Mesothelial cell of epicardium (in vitro differentiated cells): ENCODE results near the gene PCDH8. TPM values are rescaled to one million over a fixed set of nuclear protein-coding genes. Genes with fewer than 3 reads are reported as not detected.

ENCODE experiments used
- DNase-seq, 2 experiments: peaks; one replicate each; pipeline ENCODE4 v3.0.0; 2021; ENCODE audit warnings: low spot score in 2 of 2; ENCODE audit not compliant: unreplicated experiment in 2 of 2
- H3K27ac Mint-ChIP-seq: 2 replicates; pipeline ENCODE4 v1.8.0; 2021; ENCODE audit warnings: mixed read lengths
- H3K27me3 Mint-ChIP-seq: 2 replicates; pipeline ENCODE4 v1.8.0; 2021; ENCODE audit warnings: low read depth, mixed read lengths
- H3K36me3 Mint-ChIP-seq: 2 replicates; pipeline ENCODE4 v1.8.0; 2021; ENCODE audit warnings: mixed read lengths
- H3K4me1 Mint-ChIP-seq: 2 replicates; pipeline ENCODE4 v1.8.0; 2021; ENCODE audit warnings: mixed read lengths
- H3K4me3 Mint-ChIP-seq: 2 replicates; pipeline ENCODE4 v1.8.0; 2021; ENCODE audit warnings: mild to moderate bottlenecking, moderate library complexity, mixed read lengths
- H3K9me3 Mint-ChIP-seq: 2 replicates; pipeline ENCODE4 v1.8.0; 2021; ENCODE audit warnings: mixed read lengths
- CTCF ChIP-seq: fragments of 200-600 bp; sonication (generic); IDR thresholded peaks from one replicate; pipeline ENCODE4 v1.5.0; 2021; ENCODE audit warnings: antibody characterized with exemption; ENCODE audit not compliant: unreplicated experiment
- total RNA-seq: library from RNA; stranded (reverse); gene quantifications from 3 replicates; pipeline ENCODE4 v1.2.1, GENCODE V29; 2021

The PCDH8 gene
- total RNA-seq, 1 donor from 2014 or later, result 0.25 TPM

GRCh38 chr13:52840066-52840465 lies 8.4 kb downstream of the PCDH8 start:
- Mint-ChIP-seq H3K4me1 (no peaks in the 10 kb centered on the region), H3K27ac (no peak overlapping the region), H3K36me3 (no peaks in the 10 kb centered on the region), H3K27me3 (peaks cover 85% of the 10 kb centered on the region), H3K4me3 (no peak overlapping the region), H3K9me3 (no peaks in the 10 kb centered on the region)
- no peak for TF ChIP-seq CTCF
- no peak for DNase-seq

DNA sequence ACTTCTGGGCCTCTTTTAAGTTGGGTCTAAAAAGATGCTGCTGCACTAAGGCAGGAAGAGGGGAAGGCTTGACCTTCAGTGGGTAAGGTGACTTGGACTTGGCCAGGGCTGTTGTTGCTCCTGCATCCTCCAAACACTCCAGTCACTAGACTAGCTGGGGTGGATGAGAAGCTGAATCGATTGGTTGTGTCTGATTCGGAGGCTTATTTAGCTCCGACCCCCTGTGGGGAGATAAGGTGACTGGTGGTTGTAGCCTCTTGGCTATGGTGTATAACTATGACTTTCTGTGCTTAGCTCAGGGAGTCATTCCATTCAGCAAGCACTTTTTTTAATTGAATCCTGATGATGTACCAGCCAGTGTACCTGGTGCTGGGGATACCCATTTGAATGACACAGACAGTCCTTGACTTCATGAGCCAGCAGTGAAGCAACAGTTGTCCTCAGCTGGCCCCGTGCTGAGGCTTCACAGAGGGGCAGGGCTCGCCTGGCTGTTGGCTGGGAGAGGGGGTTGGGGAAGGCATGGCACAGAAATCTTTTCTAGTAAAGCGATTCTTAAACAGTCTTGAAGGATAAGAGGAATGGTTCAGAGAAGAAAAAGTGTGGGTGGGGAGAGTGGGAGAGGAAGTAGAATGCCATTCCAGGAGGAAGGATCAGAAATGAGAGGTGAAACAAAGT lies 9.9 kb downstream of the PCDH8 start:
- H3K27me3 Mint-ChIP-seq, result peaks cover 79% of the 10 kb centered on the region

GRCh38 chr13:52837850-52838249 lies 10.6 kb downstream of the PCDH8 start:
- Mint-ChIP-seq H3K9me3 (no peaks in the 10 kb centered on the region), H3K4me1 (no peaks in the 10 kb centered on the region), H3K36me3 (no peaks in the 10 kb centered on the region), H3K4me3 (no peak overlapping the region), H3K27ac (no peak overlapping the region), H3K27me3 (peaks cover 72% of the 10 kb centered on the region)
- DNase-seq, result no peak
- no peak for TF ChIP-seq CTCF

More for the DNA sequence above, 9.9 kb downstream of the PCDH8 start:
- DNase-seq, result no peak
- Mint-ChIP-seq H3K4me3 (no peak overlapping the region), H3K36me3 (no peaks in the 10 kb centered on the region), H3K27ac (no peak overlapping the region), H3K9me3 (no peaks in the 10 kb centered on the region), H3K4me1 (no peaks in the 10 kb centered on the region)
- no peak for TF ChIP-seq CTCF

DNA sequence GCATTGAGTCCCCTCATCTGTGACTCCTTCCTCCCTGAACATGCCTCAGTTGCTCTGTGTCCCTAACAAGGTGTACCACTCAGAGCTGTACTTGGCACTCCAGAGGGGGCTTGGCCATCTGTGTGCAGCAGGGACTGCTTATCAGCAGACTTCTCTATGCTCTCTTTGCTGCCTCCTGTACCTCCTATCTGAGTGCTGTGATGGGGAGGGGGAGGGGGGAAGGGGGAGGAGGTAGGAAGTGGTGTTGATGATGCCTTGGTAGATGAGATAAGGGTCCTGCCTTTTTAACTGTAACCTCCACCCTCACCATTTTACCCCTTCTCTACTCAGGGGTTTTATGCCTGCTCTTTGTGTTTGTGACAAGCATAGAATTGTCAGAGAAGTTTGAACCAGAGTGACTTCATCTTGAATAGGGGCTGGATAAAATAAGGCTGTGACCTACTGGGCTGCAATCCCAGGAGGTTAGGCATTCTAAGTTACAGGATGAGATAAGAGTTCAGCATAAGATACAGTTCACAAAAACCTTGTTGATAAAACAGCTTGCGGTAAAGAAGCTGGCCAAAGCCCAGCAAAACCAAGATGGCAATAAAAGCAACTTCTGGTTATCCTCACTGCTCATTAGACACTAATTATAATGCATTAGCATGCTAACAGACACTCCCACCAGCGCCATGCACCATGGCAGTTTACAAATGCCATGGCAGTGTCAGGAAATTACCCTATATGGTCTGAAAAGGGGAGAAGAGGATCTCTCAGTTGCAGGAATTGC lies 13.2 kb downstream of the PCDH8 start:
- H3K27me3 Mint-ChIP-seq, result peaks cover 49% of the 10 kb centered on the region
- H3K27ac Mint-ChIP-seq, result no peak overlapping the region
- no peak for DNase-seq
- H3K9me3 Mint-ChIP-seq, result no peaks in the 10 kb centered on the region
- H3K4me3 Mint-ChIP-seq, result no peak overlapping the region
- no peaks in the 10 kb centered on the region for H3K36me3 Mint-ChIP-seq
- TF ChIP-seq CTCF, result no peak
- H3K4me1 Mint-ChIP-seq, result no peaks in the 10 kb centered on the region

DNA sequence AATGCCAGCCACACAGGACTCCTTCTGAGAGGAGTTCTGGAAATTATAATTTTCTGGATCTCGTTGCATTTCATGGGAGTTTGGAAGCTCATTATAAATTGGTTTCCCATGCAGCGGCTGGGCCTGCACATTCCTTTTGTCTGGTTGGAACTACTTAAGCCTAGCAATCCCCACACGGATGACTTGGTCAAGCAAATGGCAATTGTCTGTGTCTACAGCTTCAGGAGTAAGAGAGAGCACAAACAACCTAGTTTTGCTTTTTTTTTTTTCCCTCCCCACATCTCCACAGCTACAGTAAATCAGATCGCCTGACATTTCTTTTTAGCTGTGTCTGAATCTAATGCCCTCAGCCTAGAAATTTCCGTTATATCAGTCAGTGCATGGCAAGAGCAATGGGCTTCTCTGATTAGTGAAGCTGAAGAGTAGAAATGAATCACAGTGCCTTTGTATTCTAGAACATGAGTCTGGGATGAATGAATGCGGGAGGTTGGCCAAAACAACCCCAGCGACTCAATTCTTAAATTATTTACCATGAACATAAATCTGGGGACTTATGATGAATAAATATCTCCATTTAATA lies 15.1 kb downstream of the PCDH8 start:
- Mint-ChIP-seq H3K9me3 (no peaks in the 10 kb centered on the region), H3K27ac (no peak overlapping the region), H3K4me3 (no peak overlapping the region), H3K36me3 (no peaks in the 10 kb centered on the region), H3K4me1 (no peaks in the 10 kb centered on the region), H3K27me3 (peaks cover 34% of the 10 kb centered on the region)
- TF ChIP-seq CTCF, result no peak
- no peak for DNase-seq
